ENCODE data around the gene HIVEP3. TPM values are rescaled to one million over a fixed set of nuclear protein-coding genes. Genes with fewer than 3 reads are reported as not detected.

HIVEP3 gene
- total RNA-seq, 1 donor from 2014 or later, result 1.7 TPM

DNA sequence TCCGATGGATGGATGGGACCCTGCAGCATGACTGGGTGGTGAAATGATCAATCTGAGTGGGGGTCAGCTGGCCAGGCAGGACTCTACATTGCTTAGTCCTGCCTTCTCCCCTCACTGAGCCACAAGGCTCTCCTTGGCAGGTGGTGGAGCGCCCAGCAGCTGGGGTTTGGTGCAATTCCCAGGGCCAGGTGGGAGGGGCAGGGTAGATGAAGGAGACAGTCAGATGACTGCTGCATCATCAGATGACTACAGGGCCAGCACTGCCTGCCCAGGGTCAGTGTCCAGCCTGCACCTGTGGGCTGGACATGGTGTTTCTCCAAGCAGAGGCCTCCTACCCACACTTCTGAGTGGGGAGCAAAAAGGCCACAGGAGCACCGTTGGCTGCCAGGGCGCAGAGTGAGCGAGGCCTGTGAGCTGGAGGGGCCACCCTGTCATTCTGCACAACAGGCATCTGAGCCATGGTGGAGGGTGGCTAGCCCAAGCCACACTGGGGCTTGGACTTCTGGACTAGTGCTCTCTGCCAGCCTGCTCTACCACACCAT lies 330.3 kb downstream of the HIVEP3 start:
- DNase-seq (ENCODE audit: low spot score), result no peak

DNA sequence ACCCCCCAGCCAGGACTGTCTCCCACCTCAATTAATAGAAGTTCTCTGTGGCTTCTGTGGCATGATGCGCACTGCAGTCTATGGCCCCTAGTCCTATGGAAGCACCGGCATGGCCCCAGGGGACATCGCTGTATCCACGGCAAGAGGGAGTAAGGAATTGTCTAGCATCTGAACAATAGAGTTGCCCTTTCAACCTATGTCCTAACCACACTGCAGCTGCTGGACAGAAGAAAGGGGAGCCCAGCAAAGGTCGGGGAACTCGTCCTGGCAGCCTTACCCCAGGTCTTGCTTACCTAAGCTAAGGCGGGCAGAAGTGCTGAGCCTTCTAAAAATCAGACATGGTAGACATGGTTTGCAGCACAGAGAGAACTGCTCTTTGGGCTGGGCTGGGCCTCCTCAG lies 330.9 kb downstream of the HIVEP3 start:
- DNase-seq (ENCODE audit: low spot score), result no peak

DNA sequence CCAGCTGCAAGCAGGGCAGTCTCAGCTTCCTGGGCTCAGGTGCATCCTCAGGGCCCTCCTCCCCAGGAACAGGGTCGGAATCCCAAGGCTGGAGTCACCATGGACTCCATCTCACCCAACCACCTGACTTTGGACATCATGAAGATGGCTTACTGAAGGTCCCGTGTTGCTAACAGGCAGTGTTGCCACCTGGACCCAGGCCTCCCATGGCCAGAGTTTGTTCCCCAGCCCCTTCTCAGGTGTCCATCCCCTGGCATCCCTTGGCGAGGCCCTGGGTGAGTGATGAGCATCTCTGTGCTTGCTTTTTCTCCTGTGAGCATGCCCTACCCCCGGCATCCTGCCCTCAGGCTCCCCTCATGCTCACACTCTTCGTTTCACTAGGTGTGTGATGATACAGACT lies 332.5 kb downstream of the HIVEP3 start:
- no peak for DNase-seq (ENCODE audit: low spot score)

DNA sequence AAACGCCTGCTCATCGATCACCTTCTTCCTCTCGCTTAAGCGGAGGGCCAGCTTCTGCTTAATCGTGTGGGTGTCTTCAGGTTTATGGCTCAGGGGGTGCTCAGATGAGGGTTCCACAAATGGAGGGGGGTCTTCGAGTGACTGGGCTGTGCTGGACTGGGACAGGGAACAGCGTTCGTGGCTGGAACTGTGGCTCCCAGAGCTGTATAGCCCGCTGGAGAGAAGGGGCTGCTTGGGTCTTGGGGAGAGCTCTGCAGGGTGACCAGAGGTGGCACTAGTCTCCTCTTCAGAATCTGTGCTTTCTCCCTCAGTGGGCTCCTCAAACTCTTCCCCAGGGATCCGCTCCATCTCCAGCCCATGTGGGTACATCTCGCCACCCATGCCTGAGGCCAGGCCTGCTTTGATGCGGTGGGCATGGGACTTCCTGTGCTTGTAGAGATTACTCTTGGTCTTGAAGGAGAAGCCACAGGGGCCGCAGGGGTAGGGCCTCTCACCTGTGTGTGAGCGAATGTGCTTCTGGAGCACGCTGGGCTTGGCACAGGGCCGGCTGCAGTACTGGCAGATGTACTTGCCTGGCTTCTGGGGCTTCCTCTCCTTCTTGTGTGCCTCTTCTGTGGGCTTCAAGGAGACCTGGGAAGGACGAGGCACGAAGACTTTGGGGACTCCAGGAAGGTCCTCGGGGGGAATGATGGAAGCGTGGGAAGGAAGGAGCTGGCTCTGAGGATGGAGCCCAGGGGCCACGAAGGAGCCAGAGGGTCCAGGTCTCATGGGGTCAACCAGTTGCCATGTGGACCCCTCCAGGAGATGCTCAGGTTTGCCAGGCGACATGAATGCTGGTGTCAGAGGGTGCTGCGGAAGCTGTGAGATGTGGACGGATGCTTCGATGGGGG lies 334.8 kb downstream of the HIVEP3 start:
- no peak for DNase-seq (ENCODE audit: low spot score)

DNA sequence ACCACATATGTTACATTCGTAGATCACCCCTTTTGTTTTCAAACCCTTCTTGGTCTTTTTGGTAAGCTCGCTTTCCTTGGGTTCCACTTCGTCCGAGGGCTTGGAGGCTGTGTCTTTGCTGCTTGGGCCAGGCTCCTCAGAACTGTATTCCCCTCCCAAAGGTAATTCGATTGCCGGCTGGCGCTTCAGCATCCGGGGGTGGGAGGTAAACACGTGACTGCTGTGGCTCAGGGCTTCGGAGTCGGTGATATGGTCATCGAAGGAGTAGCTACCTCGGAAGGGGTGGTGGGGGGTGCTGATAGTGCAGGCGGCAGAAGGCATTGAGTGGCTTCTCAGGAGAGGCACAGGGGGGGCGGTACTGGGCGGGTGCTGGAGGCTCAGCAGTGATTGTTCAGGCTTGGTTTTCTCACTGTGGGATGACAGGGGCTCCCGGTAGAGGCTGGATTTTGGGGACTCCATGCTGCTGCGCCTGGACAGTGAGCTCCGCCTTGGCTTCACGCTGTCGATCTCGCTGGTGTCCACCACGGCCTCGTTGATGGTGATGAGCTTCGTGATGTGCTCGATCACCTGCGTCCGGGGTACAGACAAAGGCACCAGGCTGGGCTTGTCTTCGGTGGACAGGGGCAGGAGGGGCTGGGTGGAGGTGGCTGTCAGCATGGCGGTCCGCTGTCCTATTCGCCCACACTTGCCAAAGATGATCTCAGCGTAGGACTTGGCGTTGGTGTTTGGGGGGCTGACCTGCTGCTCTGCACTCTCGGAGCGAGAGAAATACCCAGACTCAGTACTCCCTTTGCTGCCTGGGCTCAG lies 335.7 kb downstream of the HIVEP3 start:
- no peak for DNase-seq (ENCODE audit: low spot score)

DNA sequence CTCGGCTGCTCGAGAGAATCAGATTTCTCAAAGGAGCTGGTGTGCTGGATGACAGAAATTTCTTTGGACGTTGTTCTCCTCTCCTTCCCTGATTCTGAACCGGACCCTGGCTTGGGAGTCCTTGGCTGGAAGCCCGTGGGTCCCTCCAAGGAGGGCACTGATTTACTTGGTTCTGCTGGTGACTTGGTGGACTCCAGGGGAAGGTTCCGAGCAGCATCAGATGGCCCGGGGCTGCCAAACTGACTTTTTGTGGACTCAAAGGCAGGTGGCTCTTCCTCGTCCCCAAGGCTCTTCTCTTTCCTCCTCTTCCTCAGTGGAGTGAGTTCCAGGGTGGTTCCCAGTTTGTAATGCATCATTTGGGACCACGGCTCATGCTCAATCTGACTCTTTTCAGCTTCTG lies 336.4 kb downstream of the HIVEP3 start:
- DNase-seq (ENCODE audit: low spot score), result no peak

DNA sequence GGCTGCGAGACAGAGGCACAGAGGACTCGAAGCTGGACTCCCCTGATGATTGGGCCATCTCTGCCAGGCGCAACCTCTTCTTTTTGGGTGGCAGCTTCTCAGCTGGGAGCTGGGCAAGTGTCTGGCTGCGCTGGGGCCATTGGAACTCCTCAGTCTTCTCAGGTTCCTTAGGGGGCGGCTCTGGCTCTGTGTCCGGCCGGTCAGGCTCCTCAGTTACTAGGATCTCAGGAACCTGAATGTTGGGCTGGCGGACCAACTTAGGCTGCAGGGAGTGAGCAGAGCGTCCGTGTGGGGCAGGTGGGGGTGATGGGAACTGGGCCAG lies 336.8 kb downstream of the HIVEP3 start:
- DNase-seq (ENCODE audit: low spot score), result no peak

DNA sequence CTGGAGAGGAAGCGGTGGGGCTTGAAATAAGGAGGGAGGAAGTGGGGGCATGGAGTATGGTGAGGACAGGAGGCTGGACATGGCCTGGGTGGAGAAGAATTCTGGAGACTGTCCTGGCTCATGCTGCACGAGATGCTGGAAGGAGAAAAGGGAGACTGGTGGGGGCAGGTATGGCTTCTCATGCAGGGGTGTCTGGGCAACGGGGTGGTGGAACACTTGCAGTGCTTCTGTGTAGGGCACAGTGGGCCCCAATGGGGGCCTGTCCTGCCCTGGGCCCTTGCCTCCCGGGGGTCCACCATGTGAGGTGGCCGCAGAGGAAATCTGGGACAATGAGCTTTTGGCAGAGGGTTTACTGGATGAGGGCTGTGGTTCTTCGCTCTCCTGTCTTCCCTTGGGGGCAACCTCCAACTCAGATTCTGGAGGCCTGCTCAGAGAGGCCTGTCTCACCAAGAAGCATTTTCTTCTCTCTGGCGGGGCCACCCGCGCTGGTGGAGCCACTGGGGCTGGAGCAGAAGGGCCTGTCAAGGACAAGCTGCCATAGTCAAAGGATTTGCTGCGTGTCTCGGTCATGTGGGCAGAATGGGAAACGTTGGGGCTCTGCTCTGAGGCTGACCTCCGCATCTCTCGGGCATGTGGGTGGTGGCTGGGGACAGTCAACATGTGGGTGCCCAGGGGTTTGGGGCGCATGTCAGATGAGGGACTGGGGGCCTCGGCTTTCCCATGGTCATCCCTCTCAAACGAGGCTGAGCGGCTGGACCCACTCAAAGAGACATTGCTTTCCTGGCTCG lies 337.3 kb downstream of the HIVEP3 start:
- DNase-seq (ENCODE audit: low spot score), result no peak

DNA sequence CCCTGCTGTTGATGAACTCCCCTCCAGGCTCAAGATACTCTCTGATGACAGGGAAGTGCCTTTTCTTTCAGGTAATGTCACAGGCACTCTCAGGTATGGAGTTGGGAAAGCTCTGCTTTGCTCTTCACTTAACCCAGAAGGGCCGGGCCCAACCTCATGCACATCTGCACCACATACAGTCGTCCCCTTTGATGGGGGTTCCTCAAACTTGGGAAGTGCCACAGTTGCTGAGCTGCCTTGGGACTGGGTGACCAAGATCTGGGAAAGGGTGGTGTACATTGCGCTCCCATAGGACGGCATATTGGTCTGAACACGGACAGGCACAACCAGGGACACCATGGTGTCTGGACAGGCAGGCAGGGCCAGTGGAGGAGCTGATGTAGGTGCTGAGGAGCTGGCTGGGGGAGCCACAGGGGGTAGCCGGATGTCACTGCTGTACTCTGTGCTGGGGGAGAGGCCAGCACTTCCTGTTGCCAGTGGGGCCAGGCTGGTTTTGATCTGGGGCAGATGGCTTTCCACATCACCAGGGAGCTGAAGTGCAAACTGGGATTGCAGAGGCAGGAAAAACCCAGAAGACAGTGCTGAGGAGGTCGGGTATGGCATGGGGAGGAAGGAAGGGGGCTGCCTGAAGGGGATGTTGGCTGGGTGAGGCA lies 338.1 kb downstream of the HIVEP3 start:
- DNase-seq (ENCODE audit: low spot score), result no peak

DNA sequence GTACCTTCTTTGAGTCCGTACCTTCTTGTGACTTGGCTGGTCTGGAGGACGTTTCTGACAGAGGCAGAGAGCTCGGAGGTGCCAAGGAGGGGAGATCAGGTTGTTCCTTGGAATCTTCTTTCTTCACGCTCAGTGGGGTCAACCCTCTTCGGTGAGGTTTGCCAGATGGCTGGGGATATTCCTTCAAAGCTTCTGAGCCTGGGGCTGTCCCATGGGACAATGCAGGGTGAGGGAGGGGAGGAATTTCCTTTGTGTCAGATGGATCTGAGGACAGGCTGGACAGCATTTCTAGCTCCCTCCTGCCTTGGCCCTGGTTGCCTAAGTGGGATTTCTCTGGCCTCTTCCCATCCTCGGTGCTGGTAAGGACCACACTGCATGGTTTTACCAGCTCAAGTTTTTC lies 338.7 kb downstream of the HIVEP3 start:
- DNase-seq (ENCODE audit: low spot score), result no peak

DNA sequence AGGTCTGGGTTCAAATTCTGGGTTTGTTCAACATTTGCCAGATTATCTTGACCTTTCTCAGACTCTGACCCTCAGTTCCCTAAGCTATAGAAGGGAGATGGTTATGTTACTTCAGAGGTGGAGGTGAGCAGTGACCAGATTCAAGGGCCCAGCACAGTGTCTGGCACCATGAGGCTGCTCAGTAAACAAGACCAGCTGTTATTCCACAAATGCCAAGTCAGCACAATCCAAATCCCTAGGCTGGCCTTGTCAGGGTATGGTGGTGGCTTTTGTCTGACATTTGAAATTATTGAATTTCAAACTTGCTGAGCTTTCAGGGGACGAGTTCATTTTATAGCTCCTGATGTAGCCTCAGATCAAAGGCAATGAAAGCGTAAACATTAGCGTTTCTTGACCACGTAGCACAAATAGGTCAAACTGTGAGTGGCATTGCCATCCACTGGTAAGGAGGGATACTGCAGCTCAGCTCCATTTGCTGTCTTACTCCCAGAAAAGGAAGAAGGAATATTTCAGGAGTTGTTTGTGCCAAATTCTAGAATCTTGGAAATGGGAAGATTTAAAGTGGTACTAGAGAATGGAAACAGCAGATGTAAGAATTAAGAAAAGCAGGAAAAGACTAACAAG lies 339.9 kb downstream of the HIVEP3 start:
- DNase-seq (ENCODE audit: low spot score), result no peak

DNA sequence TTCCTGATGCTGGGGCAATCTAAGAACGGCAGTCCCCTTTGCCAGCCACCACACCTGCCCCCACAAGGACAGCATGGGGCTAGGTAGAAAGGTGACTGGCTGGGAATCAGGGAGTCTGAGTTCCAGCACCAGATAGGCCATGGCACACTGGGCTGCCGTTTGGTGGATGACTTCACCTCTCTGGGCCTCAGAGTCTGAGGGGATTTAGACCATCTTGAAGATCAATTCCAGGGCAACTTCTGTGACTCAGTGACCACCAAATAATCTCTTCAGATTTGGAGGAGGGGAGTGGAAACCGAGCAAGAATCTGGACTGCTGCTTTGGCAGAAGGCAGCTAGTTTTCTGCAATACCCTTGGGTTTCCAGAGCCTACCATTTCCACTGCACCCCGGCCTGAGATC lies 342.1 kb downstream of the HIVEP3 start:
- no peak for DNase-seq (ENCODE audit: low spot score)

DNA sequence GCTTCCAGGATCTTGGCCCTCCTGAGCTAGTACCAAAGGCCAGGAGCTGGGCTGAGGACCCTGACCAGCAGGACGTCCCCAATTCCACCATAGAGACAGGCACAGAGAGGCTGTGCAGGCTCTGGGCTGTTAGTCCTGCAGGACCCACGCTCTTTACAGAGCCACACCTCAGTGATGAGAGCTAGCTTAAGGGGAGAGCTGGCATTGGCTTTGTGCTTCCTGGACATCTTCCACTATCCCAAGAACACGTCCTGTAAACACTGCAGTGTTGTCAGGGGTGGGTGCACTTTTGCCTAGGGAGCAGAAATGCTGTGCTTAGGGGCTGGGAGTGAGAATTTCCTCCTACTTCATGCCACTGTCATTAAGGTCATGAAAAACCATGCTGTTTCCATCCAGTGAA lies 342.5 kb downstream of the HIVEP3 start:
- DNase-seq (ENCODE audit: low spot score), result peak; percentile 14

DNA sequence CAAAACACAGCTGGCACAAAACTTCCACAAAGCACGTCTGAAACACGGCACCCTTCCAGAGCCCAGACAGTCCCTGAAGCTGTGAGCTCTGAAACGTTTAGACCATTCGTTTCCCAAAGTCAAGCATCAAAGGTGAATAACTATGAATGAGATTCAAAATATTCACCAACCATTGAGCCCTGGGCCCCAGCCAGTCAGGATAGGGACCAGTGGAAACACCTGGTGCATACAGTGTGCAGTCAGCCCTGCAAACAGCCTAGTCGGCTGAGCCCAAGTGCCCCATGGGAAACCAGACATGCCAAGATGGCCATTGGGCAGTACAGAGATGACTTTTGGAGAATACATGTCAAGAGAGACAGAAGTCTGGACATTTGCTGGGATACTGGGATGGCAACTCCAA lies 343.9 kb downstream of the HIVEP3 start:
- DNase-seq (ENCODE audit: low spot score), result no peak

DNA sequence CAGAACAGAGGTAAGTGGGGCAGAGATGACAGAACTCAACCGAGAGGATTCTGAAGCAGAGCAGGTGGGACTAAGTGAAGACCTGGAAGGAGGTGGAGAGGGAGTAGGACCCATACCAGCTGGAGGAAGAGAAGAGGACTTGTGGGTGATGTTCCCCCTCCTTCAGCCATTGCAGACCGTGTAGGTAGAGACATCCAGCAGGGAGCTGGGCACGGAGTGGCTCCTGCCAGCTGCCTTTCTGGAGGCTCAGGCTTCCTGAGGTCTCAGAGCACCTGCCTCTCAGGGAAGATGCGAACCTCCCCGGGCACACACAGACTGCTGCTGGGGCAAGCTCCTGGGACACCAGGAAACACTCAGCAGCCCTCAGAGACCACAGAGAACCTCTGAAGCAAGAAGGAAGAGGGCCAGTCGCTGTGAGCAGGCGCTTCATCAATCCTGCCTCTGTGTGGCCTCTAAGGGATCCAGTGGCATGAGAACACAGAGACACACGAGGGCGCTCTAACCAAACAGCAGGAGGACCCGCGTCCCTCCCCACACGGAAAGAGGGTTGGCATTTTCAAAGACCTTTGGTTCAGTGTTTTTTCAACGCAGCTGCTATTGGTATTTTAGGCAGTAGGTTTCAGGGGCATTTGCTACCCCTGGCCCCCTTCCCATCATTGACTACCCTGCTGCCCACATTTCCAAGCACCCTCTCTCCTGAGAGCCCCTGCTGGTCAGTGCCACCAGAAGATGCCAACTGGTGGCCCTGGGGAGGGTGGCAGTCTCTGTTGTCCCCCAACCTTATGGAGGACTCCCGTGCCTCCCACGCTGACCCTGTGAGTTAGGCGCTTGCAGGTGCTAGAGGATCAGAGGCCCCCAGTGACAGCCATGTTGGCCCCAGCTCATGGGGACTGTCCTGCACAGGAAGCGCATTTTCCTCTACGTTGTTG lies 344.7 kb downstream of the HIVEP3 start:
- peak; percentile 87 for DNase-seq (ENCODE audit: low spot score)

DNA sequence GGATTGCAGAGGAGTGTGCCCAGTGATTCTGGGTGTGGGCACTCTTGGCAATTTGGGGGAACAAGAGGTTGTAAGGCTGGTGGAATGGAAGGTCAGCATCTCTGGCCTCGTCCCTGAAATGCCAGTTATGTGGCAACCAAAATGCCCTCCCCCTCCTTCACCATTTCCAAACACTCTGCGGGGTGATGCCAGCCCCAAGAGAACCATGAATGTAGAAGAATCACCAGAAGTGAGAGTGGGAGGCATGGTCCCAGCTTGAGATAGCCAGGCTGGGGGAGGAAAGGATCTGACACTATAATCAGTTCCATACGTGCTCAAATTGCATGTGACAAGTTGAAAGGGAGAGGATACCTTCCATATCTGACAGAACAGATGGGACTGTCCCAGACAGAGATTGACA lies 345.5 kb downstream of the HIVEP3 start:
- no peak for DNase-seq (ENCODE audit: low spot score)

DNA sequence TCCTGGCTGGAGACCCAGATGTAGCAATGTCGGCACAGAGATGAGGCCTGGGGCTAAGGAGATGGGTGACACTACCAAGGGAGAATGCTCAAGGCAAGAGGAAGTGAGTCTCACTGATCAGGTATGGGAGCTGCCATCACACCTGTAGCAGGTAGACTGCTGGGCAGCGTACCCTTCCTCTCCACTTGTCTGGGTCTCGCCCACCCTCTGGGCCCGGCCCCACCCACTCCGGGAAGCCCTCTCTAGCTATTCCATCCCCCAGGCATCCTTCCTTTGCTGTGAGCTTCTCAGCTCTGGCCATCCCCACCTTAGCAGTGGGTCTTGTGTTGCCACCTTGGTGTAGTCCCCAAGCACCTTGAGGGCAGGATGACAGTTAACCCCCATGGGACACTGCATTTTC lies 346.5 kb downstream of the HIVEP3 start:
- DNase-seq (ENCODE audit: low spot score), result no peak

DNA sequence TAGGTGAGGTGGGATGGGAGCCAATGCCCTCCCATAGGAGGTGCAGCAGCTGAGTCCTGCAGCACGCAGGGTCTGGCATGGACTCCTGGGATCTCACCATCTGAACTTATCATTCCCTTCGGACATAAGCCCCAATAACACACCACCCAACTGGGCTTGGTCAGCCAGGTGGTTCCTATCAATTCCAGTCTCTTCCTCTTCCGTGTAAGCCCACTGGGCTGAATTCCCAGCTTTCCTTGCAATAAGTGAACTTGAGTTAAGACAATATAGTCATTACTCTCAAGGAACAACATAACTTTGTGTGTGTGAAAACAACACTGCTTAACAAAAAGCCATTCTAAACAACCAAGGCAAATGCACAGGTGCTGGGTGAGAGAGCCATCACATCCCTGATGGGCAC lies 347.7 kb downstream of the HIVEP3 start:
- no peak for DNase-seq (ENCODE audit: low spot score)

DNA sequence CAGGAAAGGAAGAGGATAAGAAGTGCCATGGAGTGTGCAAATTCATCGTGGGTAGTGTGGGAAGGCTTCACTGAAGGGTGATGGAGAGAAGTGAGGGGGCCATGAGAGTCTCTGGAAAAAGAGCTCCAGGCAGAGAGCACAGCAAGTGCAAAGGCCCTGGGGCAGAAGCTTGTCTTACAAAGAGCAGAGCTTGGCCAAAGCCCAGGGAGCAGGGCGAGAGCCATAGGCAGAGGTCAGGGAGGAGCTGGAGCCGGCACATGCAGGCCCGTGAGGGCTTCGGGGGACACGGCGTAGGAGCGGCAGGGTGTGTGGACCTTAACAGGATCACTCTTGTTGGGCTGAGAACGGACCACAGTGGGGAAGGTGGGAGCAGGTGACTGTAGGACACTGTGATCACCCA lies 350.5 kb downstream of the HIVEP3 start:
- no peak for DNase-seq (ENCODE audit: low spot score)

DNA sequence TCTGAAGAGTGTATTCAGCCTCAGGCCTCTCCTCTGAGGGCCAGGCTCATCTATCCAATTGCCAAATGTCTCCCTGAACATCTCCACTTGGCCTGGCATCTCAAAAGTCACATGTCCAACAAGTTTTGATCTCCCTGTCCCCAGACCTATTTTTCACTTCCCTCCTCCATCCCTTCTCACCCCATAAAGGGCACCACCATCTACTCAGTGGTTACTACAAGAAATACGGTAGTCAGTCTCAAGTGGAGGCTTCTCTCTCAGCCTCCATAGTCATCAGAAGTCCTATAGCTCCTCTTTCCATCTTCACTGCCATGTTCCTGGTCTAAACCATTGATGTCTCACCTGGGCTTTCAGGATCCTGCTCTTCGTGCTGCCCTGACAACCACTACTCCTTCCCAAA lies 351.8 kb downstream of the HIVEP3 start:
- no peak for DNase-seq (ENCODE audit: low spot score)
